Measurements from ENCODE around the gene POLR3H. TPM values are rescaled to one million over a fixed set of nuclear protein-coding genes. Genes with fewer than 3 reads are reported as not detected.

The POLR3H gene
- total and polyA plus RNA-seq, 2 experiments from 2014 or later: 19.0 to 26.5 TPM

- TF ChIP-seq CREB1 (CRISPR knock-in tag; IDR thresholded peaks at IDR 0.05; ENCODE audit: low read depth) (no peak), REST (IDR thresholded peaks at IDR 0.05; ENCODE audit: unreplicated experiment) (no peak), JUNB (IDR thresholded peaks at IDR 0.05; ENCODE audit: unreplicated experiment) (no peak)
These were observed 35.2 kb upstream of the POLR3H start (continued) for GRCh38 chr22:41579297-41579996.

- Histone ChIP-seq H3K79me2 (replicated peaks; ENCODE audit: insufficient read depth) (no peaks in the 10 kb centered on the region), H2AFZ (no peak overlapping the region), H3K4me1 (ENCODE audit: insufficient read depth) (no peaks in the 10 kb centered on the region), H3K27ac (ENCODE audit: low read depth) (no peak overlapping the region), H4K20me1 (replicated peaks; ENCODE audit: insufficient read depth) (no peaks in the 10 kb centered on the region; the same call in 1 of the 2 replicates), H3K4me3 (no peak overlapping the region), H3K9me2 (ENCODE audit: insufficient read depth) (no peaks in the 10 kb centered on the region), H3F3A (replicated peaks; ENCODE audit: low read depth) (no peaks in the 10 kb centered on the region), H3K36me3 (ENCODE audit: insufficient read depth) (no peaks in the 10 kb centered on the region), H3K4me2 (no peak overlapping the region), H3K27me3 (ENCODE audit: insufficient read depth) (no peaks in the 10 kb centered on the region)
- H3K27ac Mint-ChIP-seq: no peak overlapping the region
- H3K4me3 Mint-ChIP-seq: no peak overlapping the region; the same call in 2 of the 3 replicates
- peaks cover 15% of the 10 kb centered on the region for H3K27me3 Mint-ChIP-seq (ENCODE audit: insufficient read depth, low read depth, poor library complexity)
- no peak for DNase-seq (ENCODE audit: low spot score)
- H3K9me3 Mint-ChIP-seq: no peaks in the 10 kb centered on the region
- H3K4me1 Mint-ChIP-seq: peaks cover 3% of the 10 kb centered on the region; the same call in 1 of the 3 replicates
- peaks cover 5% of the 10 kb centered on the region; the same call in 2 of the 3 replicates for H3K36me3 Mint-ChIP-seq (ENCODE audit: low read depth)
- no peak for ATAC-seq
- TF ChIP-seq EZH2phosphoT487 (IDR thresholded peaks at IDR 0.05; ENCODE audit: unreplicated experiment) (no peak), CTCF (conservative IDR thresholded peaks at IDR 0.05; ENCODE audit: low read depth in 2 of 2) (no peak), ETS1 (IDR thresholded peaks at IDR 0.05) (no peak), REST (IDR thresholded peaks at IDR 0.05; ENCODE audit: unreplicated experiment) (no peak), STAT1 (IDR thresholded peaks at IDR 0.05; ENCODE audit: unreplicated experiment) (no peak), ZNF331 (CRISPR knock-in tag; IDR thresholded peaks at IDR 0.05; ENCODE audit: low read depth) (no peak), POLR2AphosphoS5 (IDR thresholded peaks at IDR 0.05; ENCODE audit: low read depth) (no peak), EZH2 (IDR thresholded peaks at IDR 0.05; ENCODE audit: low read depth, unreplicated experiment) (no peak)
These were observed 34.5 kb upstream of the POLR3H start for GRCh38 chr22:41578818-41579217.
